ENCODE data around the gene TARS3.
"Not testable (repeated sequence)": the region's sequence is repeated elsewhere in the genome, so short reads cannot be mapped to it uniquely, and the experiment has no call there.

Gene TARS3

GRCh38 chr15:101723874-101724674 lies at the start of gene TARS3:
TSS of gene TARS3 (minus strand) at chr15:101724473. CDS start at chr15:101724387, 86 bp downstream.
- in situ Hi-C loops (cut with MboI; ENCODE audit: low sequenced_read_pairs), result no loop called here

- in situ Hi-C loops (cut with MboI; ENCODE audit: low sequenced_read_pairs), result no loop called here
These were observed 49.3 kb upstream of the TARS3 start for GRCh38 chr15:101773496-101774100.

GRCh38 chr15:101772921-101773320 lies 48.6 kb upstream of the TARS3 start:
- in situ Hi-C loops (cut with MboI; ENCODE audit: low sequenced_read_pairs), result no loop called here

GRCh38 chr15:101767083-101767640 lies 42.9 kb upstream of the TARS3 start:
- in situ Hi-C loops (cut with MboI; ENCODE audit: low sequenced_read_pairs), result not testable (repeated sequence)

GRCh38 chr15:101765772-101766456 lies 41.6 kb upstream of the TARS3 start:
- in situ Hi-C loops (cut with MboI; ENCODE audit: low sequenced_read_pairs), result no loop called here

DNA sequence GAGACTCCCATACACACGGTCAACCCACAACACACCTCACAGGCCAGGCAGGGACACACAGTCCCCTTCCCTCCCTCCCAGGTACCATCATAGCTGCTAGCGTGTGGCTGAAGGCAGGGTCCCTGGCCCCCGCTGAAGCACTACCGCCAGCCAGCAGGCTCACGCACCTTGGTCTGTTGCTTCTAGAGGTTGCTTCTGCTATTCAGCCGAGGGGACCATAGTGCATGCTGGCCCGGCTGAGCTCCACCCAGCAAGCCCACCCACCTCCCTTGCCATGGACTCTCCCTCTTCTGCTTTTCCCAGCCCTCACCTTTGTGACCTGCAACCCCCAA lies 41.0 kb upstream of the TARS3 start:
- in situ Hi-C loops (cut with MboI; ENCODE audit: low sequenced_read_pairs), result not testable (repeated sequence)

DNA sequence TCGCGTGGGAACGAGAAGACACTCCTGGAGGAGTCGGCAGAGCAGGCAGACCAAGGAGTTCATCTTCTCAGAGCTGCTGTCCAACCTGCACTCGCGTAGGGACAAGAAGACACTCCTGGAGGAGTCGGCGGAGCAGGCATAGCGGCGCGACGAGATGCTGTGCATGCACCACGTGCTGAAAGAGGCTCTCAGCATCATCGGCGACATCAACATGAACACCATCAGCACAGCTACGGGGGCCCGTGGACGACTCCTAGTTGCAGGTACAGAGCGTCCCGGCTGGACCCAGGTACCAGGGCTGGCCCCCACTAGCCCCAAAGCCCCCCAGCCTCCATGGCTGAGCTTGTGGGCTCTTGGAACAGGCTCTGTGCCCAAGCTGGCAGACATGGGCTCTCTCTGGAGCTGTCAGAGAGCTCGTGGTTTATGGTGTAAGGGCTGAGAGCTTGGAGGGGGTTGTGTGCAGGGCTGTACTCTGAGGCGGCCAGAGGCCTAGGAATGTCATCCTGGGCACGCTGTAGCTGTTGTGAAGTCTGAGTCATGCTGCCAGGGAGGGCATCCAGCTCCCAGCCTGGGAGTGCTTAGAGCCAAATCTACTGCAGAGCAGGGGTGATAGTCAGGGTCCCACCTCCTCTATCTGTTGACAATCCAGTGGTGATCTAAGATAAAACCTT lies 40.5 kb upstream of the TARS3 start:
- in situ Hi-C loops (cut with MboI; ENCODE audit: low sequenced_read_pairs), result not testable (repeated sequence)

DNA sequence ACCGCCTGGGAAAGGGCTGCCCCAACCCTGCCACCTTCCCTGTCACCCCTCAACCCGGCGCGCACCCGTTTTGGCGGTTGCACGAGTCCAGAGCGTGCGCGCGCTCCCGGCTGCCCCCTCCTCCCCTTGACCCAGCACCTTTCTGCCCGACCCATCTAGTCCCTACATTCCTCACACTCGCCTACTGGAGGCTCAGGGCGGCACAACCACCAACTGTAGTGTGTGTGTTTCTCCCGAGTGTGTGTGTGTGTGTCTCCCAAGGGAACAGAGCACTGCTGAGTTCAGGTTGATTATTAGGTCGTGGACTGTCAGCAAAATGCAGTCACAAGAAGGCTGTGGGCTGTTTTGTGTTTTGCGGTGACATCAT lies 22.4 kb upstream of the TARS3 start:
- in situ Hi-C loops (cut with MboI; ENCODE audit: low sequenced_read_pairs), result not testable (repeated sequence)

DNA sequence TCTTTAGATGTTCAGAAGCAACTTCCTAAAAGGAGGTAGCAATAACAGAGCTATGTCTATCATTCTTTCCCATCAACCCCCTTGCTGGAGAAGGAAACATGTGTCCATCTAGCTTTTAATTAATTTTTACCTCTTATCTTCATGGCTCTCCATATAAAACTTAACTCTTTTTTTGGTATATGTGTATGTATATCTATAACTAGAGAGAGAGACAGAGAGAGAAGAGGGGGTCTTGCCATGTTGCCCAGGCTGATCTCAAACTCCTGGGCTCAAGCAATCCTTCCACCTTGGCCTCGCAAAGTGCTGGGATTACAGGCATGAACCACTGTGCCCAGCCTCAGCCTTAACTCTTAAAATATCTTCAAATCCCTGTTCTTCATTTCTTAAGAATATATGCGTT lies 10.6 kb upstream of the TARS3 start:
- in situ Hi-C loops (cut with MboI; ENCODE audit: low sequenced_read_pairs), result not testable (repeated sequence)

GRCh38 chr15:101733545-101733944 lies 9.3 kb upstream of the TARS3 start:
- in situ Hi-C loops (cut with MboI; ENCODE audit: low sequenced_read_pairs), result no loop called here

GRCh38 chr15:101732772-101733171 lies 8.5 kb upstream of the TARS3 start:
- in situ Hi-C loops (cut with MboI; ENCODE audit: low sequenced_read_pairs), result no loop called here

- in situ Hi-C loops (cut with MboI; ENCODE audit: low sequenced_read_pairs), result no loop called here
These were observed 7.5 kb upstream of the TARS3 start for GRCh38 chr15:101731746-101732145.

DNA sequence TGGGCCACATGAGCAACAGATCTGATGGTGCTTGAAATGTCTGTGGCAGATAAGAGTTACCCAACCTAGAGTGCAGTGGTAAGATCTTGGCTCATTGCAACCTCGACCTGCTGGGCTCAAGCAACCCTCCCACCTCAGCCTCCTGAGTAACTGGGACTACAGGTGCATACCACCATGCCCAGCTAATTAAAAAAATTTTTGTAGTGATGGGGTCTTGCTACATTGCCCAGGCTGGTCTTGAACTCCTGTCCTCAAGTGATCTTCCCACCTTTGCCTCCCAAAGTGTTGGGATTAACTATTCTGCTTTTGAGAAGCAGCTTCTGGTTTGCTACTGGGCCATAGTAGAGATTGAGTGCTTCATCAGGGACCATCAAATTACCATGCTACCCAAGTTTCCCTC lies 2.9 kb upstream of the TARS3 start:
- in situ Hi-C loops (cut with MboI; ENCODE audit: low sequenced_read_pairs), result no loop called here

DNA sequence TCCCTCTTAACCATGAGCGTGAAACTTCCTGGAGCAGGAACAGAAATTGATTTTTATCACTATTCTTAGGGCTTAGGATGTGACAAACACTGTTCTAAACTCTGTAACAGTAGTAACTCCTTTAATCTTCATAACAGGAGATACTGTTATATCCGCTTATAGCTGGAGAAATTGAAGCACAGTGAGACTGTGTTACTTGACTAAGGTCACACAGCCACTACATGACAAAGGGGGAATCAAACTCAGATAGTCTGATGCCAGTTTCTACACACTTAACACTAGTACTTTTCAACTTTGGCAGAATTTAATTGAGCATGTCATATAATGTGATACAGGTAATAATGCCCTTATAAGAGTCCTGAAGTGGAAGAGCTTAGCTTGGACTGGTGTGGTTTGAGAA lies 800 bp upstream of the TARS3 start:
- in situ Hi-C loops (cut with MboI; ENCODE audit: low sequenced_read_pairs), result no loop called here

- in situ Hi-C loops (cut with MboI; ENCODE audit: low sequenced_read_pairs), result no loop called here
These were observed 367 bp upstream of the TARS3 start for GRCh38 chr15:101724675-101725005.

DNA sequence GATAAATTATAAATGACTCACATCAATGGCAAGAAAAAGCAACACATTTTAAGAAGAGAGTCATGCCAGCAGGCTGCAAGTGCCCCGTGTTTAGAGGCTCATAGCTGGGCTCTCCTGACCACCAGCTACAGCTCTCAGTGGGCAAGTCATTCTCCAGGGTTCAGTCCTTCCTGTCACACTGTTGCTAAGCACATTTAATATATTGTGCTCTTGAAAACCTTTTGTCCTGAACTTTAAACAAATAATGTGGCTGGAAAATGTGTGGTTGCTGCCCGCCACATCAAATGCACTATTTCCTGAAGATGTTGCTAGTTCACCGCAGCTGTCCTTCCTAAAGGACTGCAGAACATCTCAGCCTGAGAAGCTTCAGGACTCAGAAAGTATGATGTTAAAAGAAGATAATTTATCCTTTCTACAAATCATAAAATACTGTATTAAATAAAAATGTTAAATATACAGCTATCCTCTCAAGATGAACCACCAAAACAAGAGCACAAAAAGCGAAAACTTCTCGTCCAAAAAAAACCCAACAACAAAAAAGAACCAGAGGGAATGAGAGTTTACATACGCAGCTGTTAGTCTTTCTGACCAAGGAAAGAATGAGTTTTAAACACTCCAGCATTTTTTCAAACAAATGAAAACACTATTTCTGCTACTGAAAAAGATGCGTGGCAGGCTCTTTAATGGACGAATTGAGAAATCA lies 951 bp downstream of the TARS3 start:
- in situ Hi-C loops (cut with MboI; ENCODE audit: low sequenced_read_pairs), result no loop called here

DNA sequence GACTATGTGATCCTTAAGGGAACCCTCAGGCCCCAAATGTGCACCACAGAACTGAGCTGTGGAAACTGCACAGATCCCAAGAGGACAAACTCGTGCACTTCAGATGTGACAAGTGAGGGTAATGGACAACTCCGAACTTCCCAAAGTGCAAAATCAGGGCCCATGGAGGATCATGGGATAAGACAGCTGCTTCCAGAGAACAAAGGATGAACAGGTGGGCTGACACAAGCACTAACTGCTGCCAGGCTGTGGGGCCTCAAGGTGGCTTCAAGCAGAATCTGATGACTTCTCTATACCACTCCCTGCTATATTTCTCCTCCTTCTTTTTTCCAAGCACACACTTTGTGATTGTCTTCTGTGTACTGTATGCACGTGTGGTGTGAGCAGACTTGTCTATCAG lies 5.4 kb downstream of the TARS3 start:
- in situ Hi-C loops (cut with MboI; ENCODE audit: low sequenced_read_pairs), result no loop called here

GRCh38 chr15:101712078-101712477 lies 12.2 kb downstream of the TARS3 start:
- in situ Hi-C loops (cut with MboI; ENCODE audit: low sequenced_read_pairs), result no loop called here

GRCh38 chr15:101710806-101711205 lies 13.5 kb downstream of the TARS3 start:
- in situ Hi-C loops (cut with MboI; ENCODE audit: low sequenced_read_pairs), result no loop called here

DNA sequence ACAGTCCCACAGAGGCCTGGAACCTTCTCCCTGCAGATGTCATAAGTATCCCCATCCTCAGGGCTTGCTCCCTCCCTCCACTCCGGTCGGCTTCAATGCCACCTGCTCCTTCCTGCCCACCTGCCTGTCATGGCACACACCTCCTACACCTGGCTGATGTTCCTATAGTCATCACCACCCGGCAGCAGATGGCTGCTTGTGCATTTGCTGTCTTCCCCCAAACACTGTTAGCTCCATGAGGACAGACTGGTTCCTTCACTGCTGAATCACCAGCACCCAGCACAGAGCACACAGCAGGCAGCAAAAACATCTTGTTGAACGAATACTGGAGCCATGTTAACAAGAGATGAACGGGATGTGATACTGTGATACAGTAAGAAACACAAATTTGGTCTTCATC lies 14.8 kb downstream of the TARS3 start:
- in situ Hi-C loops (cut with MboI; ENCODE audit: low sequenced_read_pairs), result no loop called here

DNA sequence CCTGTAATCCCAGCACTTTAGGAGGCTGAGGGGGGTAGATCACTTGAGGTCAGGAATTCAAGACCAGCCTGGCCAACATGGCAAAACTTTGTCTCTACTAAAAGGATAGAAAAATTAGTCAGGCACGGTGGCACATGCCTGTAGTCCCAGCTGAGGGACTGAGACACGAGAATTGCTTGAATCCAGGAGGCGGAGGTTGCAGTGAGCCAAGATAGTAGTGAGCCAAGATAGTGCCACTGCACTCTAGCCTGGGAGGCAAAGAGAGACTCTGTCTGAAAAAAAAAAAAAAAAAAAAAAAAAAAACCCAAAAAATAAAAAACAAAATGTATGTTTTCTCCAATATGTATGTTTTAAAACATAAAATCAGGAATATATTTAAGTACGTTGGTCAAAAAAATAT lies 16.3 kb downstream of the TARS3 start:
- in situ Hi-C loops (cut with MboI; ENCODE audit: low sequenced_read_pairs), result no loop called here
